Thymus (tissue), 14 donors: ENCODE data around the gene TUT7. TPM values are rescaled to one million over a fixed set of nuclear protein-coding genes. Genes with fewer than 3 reads are reported as not detected.
"Not testable (repeated sequence)": the region's sequence is repeated elsewhere in the genome, so short reads cannot be mapped to it uniquely, and the experiment has no call there.

Source experiments
- DNase-seq, 9 donors: peaks; one replicate each; pipeline ENCODE4 v3.0.0-alpha.2; 2013; ENCODE audit warnings: low spot score in 9 of 9, low read depth in 6 of 9, missing footprints in 1 of 9
- H3K27ac ChIP-seq, 2 donors: one replicate each; pipeline ENCODE4 v1.5.1; 2013; ENCODE audit warnings: control low read depth in 1 of 2, low read depth in 1 of 2, low read length in 1 of 2, mild to moderate bottlenecking in 1 of 2, moderate library complexity in 1 of 2
- H3K27me3 ChIP-seq, 2 donors: one replicate each; pipeline ENCODE4 v1.5.1; 2013; ENCODE audit warnings: low read length in 1 of 2; ENCODE audit not compliant: control insufficient read depth in 2 of 2, insufficient read depth in 1 of 2
- H3K36me3 ChIP-seq, 2 donors: one replicate each; pipeline ENCODE4 v1.5.1; 2013; ENCODE audit warnings: low read length in 1 of 2, mild to moderate bottlenecking in 1 of 2, moderate library complexity in 1 of 2; ENCODE audit not compliant: control insufficient read depth in 2 of 2, insufficient read depth in 2 of 2
- H3K4me1 ChIP-seq, 2 donors: one replicate each; pipeline ENCODE4 v1.5.1; 2013; ENCODE audit warnings: low read length in 2 of 2; ENCODE audit not compliant: control insufficient read depth in 2 of 2, insufficient read depth in 2 of 2
- H3K4me3 ChIP-seq, 2 donors: one replicate each; pipeline ENCODE4 v1.5.1; 2013; ENCODE audit warnings: low read length in 2 of 2, control low read depth in 1 of 2, mild to moderate bottlenecking in 1 of 2
- H3K9me3 ChIP-seq, 2 donors: one replicate each; pipeline ENCODE4 v1.5.1; 2013; ENCODE audit warnings: low read length in 1 of 2, mild to moderate bottlenecking in 1 of 2; ENCODE audit not compliant: control insufficient read depth in 2 of 2, insufficient read depth in 1 of 2
- WGBS: extraction: QIAGEN DNeasy Blood & Tissue Kit; methylation state at CpG from one replicate; pipeline ENCODE4 v1.1.7; 2013; 5-methylcytosine and 5-hydroxymethylcytosine counted together
- long read RNA-seq, 10 donors: transcript quantifications; one replicate each; lab custom pipeline, GENCODE V29; 2026
- polyA plus RNA-seq: library from polyadenylated mRNA; stranded (reverse); fragments of 200-250 nt; gene quantifications from one replicate; pipeline ENCODE4 v1.2.3, GENCODE V29; 2013
- total RNA-seq: library from RNA; stranded (reverse); fragments of 120-200 nt; gene quantifications from one replicate; pipeline ENCODE4 v1.2.4, GENCODE V29; 2013
- donor health status: healthy.

TUT7 gene
- total RNA-seq (29.2 TPM), polyA plus RNA-seq (25.9 TPM)
- long read RNA-seq, donor 1 = 0 reads
- long read RNA-seq, donor 2 = 0 reads
- long read RNA-seq, donor 3 = 0 reads
- long read RNA-seq, donor 4, partial matches to known transcripts = 0 of 1 reads
- long read RNA-seq, donor 4, other reads (novel, unspliced or antisense) = 0 of 1 reads
- long read RNA-seq, donor 5, partial matches to known transcripts = 8 of 9 reads
- long read RNA-seq, donor 5, other reads (novel, unspliced or antisense) = 0 of 9 reads
- long read RNA-seq, donor 6, partial matches to known transcripts = 18 of 18 reads
- long read RNA-seq, donor 6, other reads (novel, unspliced or antisense) = 0 of 18 reads
- long read RNA-seq, donor 7 = 0 reads
- long read RNA-seq, donor 8 = 0 reads
- long read RNA-seq, donor 9 = 0 reads
- long read RNA-seq, donor 10, partial matches to known transcripts = 5 of 5 reads
- long read RNA-seq, donor 10, other reads (novel, unspliced or antisense) = 0 of 5 reads

GRCh38 chr9:86354011-86354817, at the start of gene TUT7:
TUT7 (minus strand) TSS chr9:86354410; CDS start chr9:86353199, 1,211 bp downstream.
- Histone ChIP-seq H3K27ac (peak within 1 kb of the TSS; percentile 83), H3K4me1 (peaks cover 10 to 20% of the 10 kb centered on the region in 2 donors), H3K9me3 (no peaks in the 10 kb centered on the region), H3K4me3 (peak within 1 kb of the TSS; percentile 82 to 99), H3K36me3 (peaks cover 0 to 10% of the 10 kb centered on the region in 2 donors), H3K27me3 (peaks cover 0 to 4% of the 10 kb centered on the region in 2 donors)
- peak; percentile 81 to 97 (median 92) for DNase-seq
- WGBS = under 1% methylated on average over 79 of the region's 79 CpGs

- no peak for DNase-seq
Observed at GRCh38 chr9:86402591-86402990, 48.4 kb upstream of the TUT7 start.

GRCh38 chr9:86396412-86396811, 42.2 kb upstream of the TUT7 start:
- H3K4me3 ChIP-seq = no peak overlapping the region
- H3K36me3 ChIP-seq = no peaks in the 10 kb centered on the region
- H3K9me3 ChIP-seq = no peaks in the 10 kb centered on the region
- 98% methylated on average over 2 of the region's 2 CpGs for WGBS
- DNase-seq = no peak
- H3K27ac ChIP-seq = no peak overlapping the region
- no peaks in the 10 kb centered on the region for H3K4me1 ChIP-seq
- H3K27me3 ChIP-seq = no peaks in the 10 kb centered on the region

More at GRCh38 chr9:86402591-86402990, 48.4 kb upstream of the TUT7 start:
- Histone ChIP-seq H3K36me3 (no peaks in the 10 kb centered on the region), H3K4me1 (no peaks in the 10 kb centered on the region), H3K27me3 (no peaks in the 10 kb centered on the region), H3K27ac (no peak overlapping the region), H3K4me3 (no peak overlapping the region), H3K9me3 (no peaks in the 10 kb centered on the region)
- 22% methylated on average over 3 of the region's 3 CpGs for WGBS

GRCh38 chr9:86390184-86390583, 36.0 kb upstream of the TUT7 start:
- H3K27ac ChIP-seq, DNase-seq, H3K27me3 ChIP-seq, H3K9me3 ChIP-seq, H3K4me1 ChIP-seq, H3K4me3 ChIP-seq, H3K36me3 ChIP-seq: not testable (repeated sequence)
- WGBS = 93% methylated on average over 4 of the region's 4 CpGs

DNA sequence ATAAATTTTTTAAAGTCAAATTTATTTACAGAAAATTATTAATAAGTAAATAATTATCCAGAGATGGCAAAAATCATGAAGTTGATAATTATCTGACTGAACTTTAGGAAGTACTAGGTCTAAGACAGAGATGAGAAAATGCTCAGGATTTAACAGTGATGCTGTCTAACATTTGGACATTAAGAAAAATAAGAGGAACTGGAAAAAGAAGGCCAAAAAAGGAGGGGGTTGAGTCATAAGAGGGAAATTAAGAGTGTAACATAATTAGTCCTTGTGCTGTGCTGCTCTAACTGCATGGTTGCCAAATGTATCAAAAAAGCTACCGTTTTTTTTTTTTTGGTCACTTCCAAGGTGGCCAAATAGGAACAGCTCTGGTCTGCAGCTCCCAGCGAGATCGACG, 35.4 kb upstream of the TUT7 start:
- WGBS = 98% methylated on average over 4 of the region's 4 CpGs
- Histone ChIP-seq H3K36me3 (no peaks in the 10 kb centered on the region), H3K4me1 (no peaks in the 10 kb centered on the region), H3K27ac (no peak overlapping the region), H3K9me3 (no peaks in the 10 kb centered on the region), H3K27me3 (no peaks in the 10 kb centered on the region), H3K4me3 (no peak overlapping the region)
- no peak for DNase-seq

- Histone ChIP-seq H3K27ac (no peak overlapping the region), H3K27me3 (no peaks in the 10 kb centered on the region), H3K36me3 (no peaks in the 10 kb centered on the region), H3K4me1 (no peaks in the 10 kb centered on the region), H3K9me3 (no peaks in the 10 kb centered on the region), H3K4me3 (no peak overlapping the region)
- DNase-seq = no peak
- 91% methylated on average over 3 of the region's 3 CpGs for WGBS
Observed at GRCh38 chr9:86387376-86387775, 33.2 kb upstream of the TUT7 start.

DNA sequence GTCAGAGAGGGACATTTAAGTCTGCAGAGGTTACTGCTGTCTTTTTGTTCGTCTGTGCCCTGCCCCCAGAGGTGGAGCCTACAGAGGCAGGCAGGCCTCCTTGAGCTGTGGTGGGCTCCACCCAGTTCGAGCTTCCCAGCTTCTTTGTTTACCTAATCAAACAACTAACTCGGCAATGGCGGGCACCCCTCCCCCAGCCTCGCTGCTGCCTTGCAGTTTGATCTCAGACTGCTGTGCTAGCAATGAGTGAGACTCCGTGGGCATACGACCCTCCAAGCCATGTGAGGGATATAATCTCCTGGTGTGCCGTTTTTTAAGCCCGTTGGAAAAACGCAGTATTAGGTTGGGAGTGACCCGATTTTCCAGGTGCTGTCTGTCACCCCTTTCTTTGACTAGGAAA, 28.8 kb upstream of the TUT7 start:
- not testable (repeated sequence) for H3K27me3 ChIP-seq, H3K27ac ChIP-seq, H3K4me3 ChIP-seq, DNase-seq, H3K4me1 ChIP-seq, H3K36me3 ChIP-seq, H3K9me3 ChIP-seq
- WGBS = 91% methylated on average over 11 of the region's 11 CpGs

DNA sequence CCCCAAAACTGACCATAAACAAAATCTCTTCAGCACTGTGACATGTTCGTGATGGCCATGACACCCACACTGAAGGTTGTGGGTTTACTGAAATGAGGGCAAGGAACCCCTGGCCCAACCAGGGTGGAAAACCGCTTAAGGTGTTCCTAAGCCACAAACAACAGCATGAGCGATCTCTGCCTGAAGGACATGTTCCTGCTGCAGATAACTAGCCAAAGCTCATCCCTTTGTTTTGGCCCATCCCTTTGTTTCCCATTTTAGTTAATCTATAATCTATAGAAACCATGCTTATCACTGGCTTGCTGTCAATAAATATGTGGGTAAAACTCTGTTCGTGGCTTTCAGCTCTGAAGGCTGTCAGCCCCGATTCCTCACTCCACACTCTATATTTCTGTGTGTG, 21.8 kb upstream of the TUT7 start:
- H3K36me3 ChIP-seq = no peaks in the 10 kb centered on the region
- peaks cover 0 to 8% of the 10 kb centered on the region in 2 donors for H3K9me3 ChIP-seq
- DNase-seq = no peak
- H3K4me3 ChIP-seq = no peak overlapping the region
- no peaks in the 10 kb centered on the region for H3K4me1 ChIP-seq
- no peaks in the 10 kb centered on the region for H3K27me3 ChIP-seq
- no peak overlapping the region for H3K27ac ChIP-seq
- WGBS = 94% methylated on average over 5 of the region's 5 CpGs

DNA sequence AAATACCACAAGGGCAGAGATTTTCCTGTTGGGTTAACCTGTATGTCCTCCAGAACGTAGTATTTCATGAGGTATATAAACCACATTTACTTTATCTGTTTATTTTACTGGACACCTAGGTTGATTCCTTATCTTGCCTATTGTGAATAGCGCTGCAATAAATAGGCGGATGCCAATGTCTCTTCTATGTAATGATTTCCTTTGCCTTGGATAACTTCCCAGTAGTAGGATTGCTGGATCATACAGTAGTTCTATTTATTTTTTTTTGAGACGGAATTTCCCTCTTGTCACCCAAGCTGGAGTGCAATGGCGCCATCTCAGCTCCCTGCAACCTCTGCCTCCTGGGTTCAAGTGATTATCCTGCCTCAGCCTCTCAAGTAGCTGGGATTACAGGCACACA, 15.6 kb upstream of the TUT7 start:
- H3K36me3 ChIP-seq = no peaks in the 10 kb centered on the region
- no peaks in the 10 kb centered on the region for H3K27me3 ChIP-seq
- WGBS = 94% methylated on average over 5 of the region's 5 CpGs
- no peak for DNase-seq
- no peak overlapping the region for H3K4me3 ChIP-seq
- H3K9me3 ChIP-seq = peaks cover 5 to 16% of the 10 kb centered on the region in 2 donors
- H3K27ac ChIP-seq = no peak overlapping the region
- H3K4me1 ChIP-seq = no peaks in the 10 kb centered on the region
